CD4-positive, alpha-beta T cell (primary cell): ENCODE measurements around the gene DENND5B. TPM values are rescaled to one million over a fixed set of nuclear protein-coding genes. Genes with fewer than 3 reads are reported as not detected.

Experiments
- ATAC-seq: fragments of 200-7000 bp; cut with Tn5 transposase; one replicate; pipeline ENCODE4 v1.10.0; 2022; ENCODE audit warnings: mild to moderate bottlenecking; ENCODE audit not compliant: poor library complexity
- CTCF ChIA-PET: fragments of 350-600 bp; sonication (Branson Sonifier 250); formaldehyde crosslinking; loops from one replicate; lab custom pipeline; 2021; ENCODE audit warnings: antibody characterized with exemption, inconsistent platforms; lab: Charles Lee
- POLR2A ChIA-PET: fragments of 350-600 bp; sonication (Branson Sonifier 250); formaldehyde crosslinking; loops from one replicate; lab custom pipeline; 2021; ENCODE audit warnings: antibody characterized with exemption, inconsistent platforms; lab: Charles Lee
- DNase-seq, 14 experiments: peaks; one replicate each; pipeline ENCODE4 v3.0.0-alpha.2; 2013 to 2020; ENCODE audit warnings: mixed read lengths in 2 of 14
- H3K27ac ChIP-seq, 2 donors: one replicate each; pipeline versions ENCODE4 v1.5.1 to v1.7.0; 2013; ENCODE audit warnings: low read length in 2 of 2, low read depth in 1 of 2, mild to moderate bottlenecking in 1 of 2
- H3K27me3 ChIP-seq, 2 experiments: 1 replicate in 1 of 2; 2 replicates in 1 of 2; pipeline versions ENCODE4 v1.6.1 to v1.7.0; 2013; ENCODE audit warnings: low read length in 2 of 2, control low read depth in 1 of 2, mild to moderate bottlenecking in 1 of 2, moderate library complexity in 1 of 2; ENCODE audit not compliant: insufficient read depth in 2 of 2, control insufficient read depth in 1 of 2
- H3K36me3 ChIP-seq: one replicate; pipeline ENCODE4 v1.6.1; 2013; ENCODE audit warnings: low read length, control low read depth; ENCODE audit not compliant: insufficient read depth
- H3K4me1 ChIP-seq: one replicate; pipeline ENCODE4 v1.6.1; 2013; ENCODE audit warnings: low read length, control low read depth; ENCODE audit not compliant: insufficient read depth
- H3K4me3 ChIP-seq: one replicate; pipeline ENCODE4 v1.5.1; 2013; ENCODE audit warnings: mild to moderate bottlenecking, low read length, moderate library complexity
- H3K9me3 ChIP-seq, 2 experiments: 1 replicate in 1 of 2; 2 replicates in 1 of 2; pipeline versions ENCODE4 v1.6.1 to v1.7.0; 2013; ENCODE audit warnings: low read length in 2 of 2, mild to moderate bottlenecking in 2 of 2, control low read depth in 1 of 2, moderate library complexity in 1 of 2; ENCODE audit not compliant: control insufficient read depth in 1 of 2, insufficient read depth in 1 of 2
- H3K27ac Mint-ChIP-seq: one replicate; pipeline ENCODE4 v1.8.0; 2020; ENCODE audit warnings: mixed read lengths
- H3K27me3 Mint-ChIP-seq: one replicate; pipeline ENCODE4 v1.8.0; 2021; ENCODE audit warnings: mixed read lengths
- H3K36me3 Mint-ChIP-seq: one replicate; pipeline ENCODE4 v1.8.0; 2021; ENCODE audit warnings: low read depth, mixed read lengths
- H3K4me1 Mint-ChIP-seq: one replicate; pipeline ENCODE4 v1.8.0; 2021; ENCODE audit warnings: low read depth, mixed read lengths
- H3K4me3 Mint-ChIP-seq: one replicate; pipeline ENCODE4 v1.8.0; 2020; ENCODE audit warnings: mild to moderate bottlenecking, mixed read lengths
- H3K9me3 Mint-ChIP-seq: one replicate; pipeline ENCODE4 v1.8.0; 2020; ENCODE audit warnings: mixed read lengths
- CTCF ChIP-seq: fragments of 200-600 bp; IDR thresholded peaks from one replicate; pipeline ENCODE4 v1.8.0; 2022; ENCODE audit warnings: antibody characterized with exemption, mild to moderate bottlenecking
- intact Hi-C, 2 experiments: fragments of 100-400 bp; cut with DNase I in 1 of 2; cut with micrococcal nuclease in 1 of 2; formaldehyde crosslinking; loops; one replicate each; pipeline versions ENCODE4 v1.15.1 to v1.9.0; 2023 to 2025; cut with DNase I, micrococcal nuclease
- total RNA-seq, 174 experiments: library from RNA in 2 of 174; stranded (reverse) in 2 of 174; gene quantifications; one replicate each; pipeline ENCODE4 v1.2.3 and lab custom pipeline; 2021 to 2026

Gene DENND5B
- total RNA-seq, 2 experiments from 2014 or later = 0.22 to 0.25 TPM

- ChIA-PET CTCF (no interaction called here), POLR2A (no interaction called here)
- Mint-ChIP-seq H3K4me1 (no peaks in the 10 kb centered on the region), H3K9me3 (no peaks in the 10 kb centered on the region), H3K27me3 (peaks cover 6% of the 10 kb centered on the region), H3K4me3 (no peak overlapping the region), H3K36me3 (no peaks in the 10 kb centered on the region), H3K27ac (no peak overlapping the region)
- no peak for DNase-seq
- no peaks in the 10 kb centered on the region for H3K4me1 ChIP-seq
- intact Hi-C loops = no loop called here
- H3K27me3 ChIP-seq = peaks cover 0 to 2% of the 10 kb centered on the region in 2 experiments
- H3K4me3 ChIP-seq = no peak overlapping the region
- ATAC-seq = no peak
- H3K36me3 ChIP-seq = no peaks in the 10 kb centered on the region
- no peaks in the 10 kb centered on the region for H3K9me3 ChIP-seq
- TF ChIP-seq CTCF = no peak
- no peak overlapping the region for H3K27ac ChIP-seq
These were observed 24.4 kb downstream of the DENND5B start for GRCh38 chr12:31566547-31566946.

DNA sequence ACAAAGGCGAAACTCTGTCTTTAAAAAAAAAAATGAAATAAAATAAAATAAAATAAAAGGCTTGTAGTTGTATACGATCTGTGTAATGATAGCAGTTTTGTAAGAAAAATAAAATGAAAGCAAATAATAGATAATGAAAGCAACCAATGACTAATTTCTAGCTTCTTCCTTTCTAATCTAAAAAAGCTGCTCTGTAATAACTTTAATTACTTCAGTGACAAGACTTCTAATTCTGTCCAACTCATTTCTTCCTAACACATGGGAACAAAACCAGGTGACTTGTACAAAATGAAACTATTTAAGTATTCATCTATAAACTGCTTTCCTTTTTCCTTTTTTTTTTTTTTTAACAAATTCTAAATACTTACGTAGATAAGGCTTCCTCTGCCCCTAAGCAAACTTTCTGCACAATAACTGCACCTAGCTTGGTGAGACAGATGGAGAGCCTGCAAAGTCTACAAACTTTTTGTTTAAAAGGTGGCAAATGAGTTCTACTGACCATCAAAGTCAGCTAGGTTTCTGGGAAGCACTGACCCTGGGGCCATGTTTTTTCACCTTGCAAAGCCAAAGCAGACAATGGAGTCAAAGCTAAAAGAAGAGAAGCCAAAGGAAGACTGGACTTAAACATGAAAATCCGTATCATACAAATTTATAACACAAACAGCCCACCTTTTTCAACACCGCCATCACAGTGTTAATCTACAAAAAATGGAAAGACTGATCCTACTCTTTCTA is 28.2 kb downstream of the DENND5B start:
- no peak for ATAC-seq
- CTCF ChIA-PET = no interaction called here

GRCh38 chr12:31560516-31560915 is 30.4 kb downstream of the DENND5B start:
- Histone ChIP-seq H3K9me3 (peaks cover 0 to 8% of the 10 kb centered on the region in 2 experiments), H3K4me1 (no peaks in the 10 kb centered on the region), H3K4me3 (no peak overlapping the region), H3K27me3 (peaks cover 0 to 3% of the 10 kb centered on the region in 2 experiments), H3K27ac (no peak overlapping the region), H3K36me3 (no peaks in the 10 kb centered on the region)
- ChIA-PET POLR2A (no interaction called here), CTCF (no interaction called here)
- Mint-ChIP-seq H3K27me3 (peaks cover 31% of the 10 kb centered on the region), H3K4me3 (no peak overlapping the region), H3K4me1 (no peaks in the 10 kb centered on the region), H3K36me3 (no peaks in the 10 kb centered on the region), H3K27ac (no peak overlapping the region), H3K9me3 (no peaks in the 10 kb centered on the region)
- intact Hi-C loops = no loop called here
- ATAC-seq (no peak), DNase-seq (no peak)
- no peak for TF ChIP-seq CTCF

More for the DNA sequence above, 28.2 kb downstream of the DENND5B start:
- no peak overlapping the region for H3K27ac Mint-ChIP-seq
- DNase-seq = no peak
- H3K4me1 ChIP-seq = no peaks in the 10 kb centered on the region
- no peaks in the 10 kb centered on the region for H3K9me3 Mint-ChIP-seq
- H3K36me3 Mint-ChIP-seq = no peaks in the 10 kb centered on the region
- no peaks in the 10 kb centered on the region for H3K4me1 Mint-ChIP-seq
- no peak overlapping the region for H3K4me3 Mint-ChIP-seq
- no peak for TF ChIP-seq CTCF
- POLR2A ChIA-PET = no interaction called here
- no peaks in the 10 kb centered on the region for H3K9me3 ChIP-seq
- no peak overlapping the region for H3K27ac ChIP-seq
- peaks cover 27% of the 10 kb centered on the region for H3K27me3 Mint-ChIP-seq
- no peaks in the 10 kb centered on the region for H3K36me3 ChIP-seq
- no peaks in the 10 kb centered on the region for H3K27me3 ChIP-seq
- intact Hi-C loops = no loop called here
- no peak overlapping the region for H3K4me3 ChIP-seq
